ENCODE results near the gene TRAF7. TPM values are rescaled to one million over a fixed set of nuclear protein-coding genes. Genes with fewer than 3 reads are reported as not detected.
"Not testable (repeated sequence)": the region's sequence is repeated elsewhere in the genome, so short reads cannot be mapped to it uniquely, and the experiment has no call there.

TRAF7 gene
- total RNA-seq, 4 donors from 2014 or later = 51.2 to 120 (median 79.3) TPM

GRCh38 chr16:2122429-2122828 lies 33.2 kb upstream of the TRAF7 start:
- Histone ChIP-seq H3K36me3 (no peaks in the 10 kb centered on the region), H3K4me1 (peaks cover 0 to 45% (median 2%) of the 10 kb centered on the region in 4 donors)

GRCh38 chr16:2122934-2123683 lies 32.5 kb upstream of the TRAF7 start:
- Histone ChIP-seq H3K4me1 (peaks cover 0 to 48% (median 2%) of the 10 kb centered on the region in 4 donors), H3K4me3 (peak overlapping the region in 1 of 4 donors; percentile 37), H3K27ac (peak overlapping the region in 2 of 4 donors; percentile 88 to 96)
- H3K9me3 ChIP-seq, DNase-seq, H3K27me3 ChIP-seq, H3K36me3 ChIP-seq: not testable (repeated sequence)

More at GRCh38 chr16:2122429-2122828, 33.2 kb upstream of the TRAF7 start:
- no peak for DNase-seq
- Histone ChIP-seq H3K4me3 (no peak overlapping the region), H3K27me3 (no peaks in the 10 kb centered on the region), H3K27ac (peak overlapping the region in 2 of 4 donors; percentile 8 to 96), H3K9me3 (no peaks in the 10 kb centered on the region)
- no peak for TF ChIP-seq POLR2A (IDR thresholded peaks at IDR 0.05)
- no peak for TF ChIP-seq CTCF (IDR thresholded peaks at IDR 0.05)

- DNase-seq, H3K9me3 ChIP-seq, H3K27me3 ChIP-seq, H3K36me3 ChIP-seq: not testable (repeated sequence)
- Histone ChIP-seq H3K4me3 (peak overlapping the region in 1 of 4 donors; percentile 37), H3K4me1 (peaks cover 0 to 54% (median 8%) of the 10 kb centered on the region in 4 donors), H3K27ac (peak overlapping the region; percentile 71 to 96 (median 81))
These were observed 31.7 kb upstream of the TRAF7 start for GRCh38 chr16:2123706-2124376.

- Histone ChIP-seq H3K4me3 (peak overlapping the region in 2 of 4 donors; percentile 11 to 37), H3K4me1 (peaks cover 0 to 57% (median 10%) of the 10 kb centered on the region in 4 donors), H3K27ac (peak overlapping the region; percentile 71 to 96 (median 81))
- not testable (repeated sequence) for DNase-seq, H3K9me3 ChIP-seq, H3K27me3 ChIP-seq, H3K36me3 ChIP-seq
These were observed 31.2 kb upstream of the TRAF7 start for GRCh38 chr16:2124377-2124693.

GRCh38 chr16:2124694-2125444 lies 30.7 kb upstream of the TRAF7 start:
- Histone ChIP-seq H3K4me1 (peaks cover 0 to 57% (median 10%) of the 10 kb centered on the region in 4 donors), H3K4me3 (peak overlapping the region in 2 of 4 donors; percentile 11 to 37), H3K27ac (peak overlapping the region; percentile 71 to 96 (median 81))
- H3K27me3 ChIP-seq, H3K9me3 ChIP-seq, H3K36me3 ChIP-seq: not testable (repeated sequence)
- peak in 1 of 3 donors; percentile 53 for DNase-seq

GRCh38 chr16:2125609-2126008 lies 30.0 kb upstream of the TRAF7 start:
- not testable (repeated sequence) for H3K27me3 ChIP-seq, H3K9me3 ChIP-seq, DNase-seq, H3K36me3 ChIP-seq
- Histone ChIP-seq H3K27ac (peak overlapping the region; percentile 71 to 96 (median 81)), H3K4me3 (peak overlapping the region in 1 of 4 donors; percentile 37), H3K4me1 (peaks cover 0 to 57% (median 10%) of the 10 kb centered on the region in 4 donors)

- not testable (repeated sequence) for H3K36me3 ChIP-seq, H3K9me3 ChIP-seq, H3K4me3 ChIP-seq, DNase-seq, H3K27me3 ChIP-seq
- Histone ChIP-seq H3K4me1 (peaks cover 0 to 57% (median 10%) of the 10 kb centered on the region in 4 donors), H3K27ac (peak overlapping the region; percentile 40 to 96 (median 80))
These were observed 29.3 kb upstream of the TRAF7 start for GRCh38 chr16:2126161-2126743.

- Histone ChIP-seq H3K4me1 (peaks cover 0 to 57% (median 10%) of the 10 kb centered on the region in 4 donors), H3K27ac (peak overlapping the region; percentile 40 to 96 (median 80))
- H3K9me3 ChIP-seq, H3K27me3 ChIP-seq, DNase-seq, H3K36me3 ChIP-seq, H3K4me3 ChIP-seq: not testable (repeated sequence)
These were observed 28.5 kb upstream of the TRAF7 start for GRCh38 chr16:2126928-2127556.

Data from Peyer's patch (tissue), 4 donors.